Activated CD4-positive, alpha-beta T cell treated with anti-CD3 and anti-CD28 coated beads, Interleukin-2, amount 50 U/mL, for 1 hour (primary cell): ENCODE results near the gene MT1H.
"Not testable (repeated sequence)": the region's sequence is repeated elsewhere in the genome, so short reads cannot be mapped to it uniquely, and the experiment has no call there.

Source experiments
- DNase-seq: peaks from one replicate; pipeline ENCODE4 v3.0.0-alpha.2; 2020

Gene MT1H

GRCh38 chr16:56686758-56687157 lies 17.1 kb downstream of the MT1H start:
- DNase-seq, result no peak

GRCh38 chr16:56688762-56689161 lies 19.1 kb downstream of the MT1H start:
- no peak for DNase-seq

- DNase-seq, result no peak
Measured at GRCh38 chr16:56689171-56689570, 19.6 kb downstream of the MT1H start.

GRCh38 chr16:56690420-56691122 lies 21.0 kb downstream of the MT1H start:
- DNase-seq, result no peak

DNA sequence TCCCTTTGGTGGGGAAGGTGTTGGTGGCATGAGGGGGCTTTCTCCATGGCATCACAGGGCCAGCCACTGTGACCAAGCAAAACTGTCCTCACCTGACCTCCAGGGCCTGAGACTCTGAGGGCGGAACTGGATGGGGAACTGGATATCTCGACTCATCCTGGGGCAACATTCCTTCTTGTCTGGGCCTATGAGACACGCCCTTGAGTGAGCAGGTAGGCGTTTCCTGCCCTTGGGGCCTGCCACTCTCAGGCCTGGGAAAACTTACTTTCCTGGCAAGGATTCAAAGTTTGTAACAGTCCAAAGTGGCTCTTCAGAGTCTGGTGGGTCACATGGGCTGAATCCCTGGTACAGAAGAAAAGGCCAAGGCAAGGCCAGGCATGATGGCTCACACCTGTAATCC lies 22.3 kb downstream of the MT1H start:
- no peak for DNase-seq

DNA sequence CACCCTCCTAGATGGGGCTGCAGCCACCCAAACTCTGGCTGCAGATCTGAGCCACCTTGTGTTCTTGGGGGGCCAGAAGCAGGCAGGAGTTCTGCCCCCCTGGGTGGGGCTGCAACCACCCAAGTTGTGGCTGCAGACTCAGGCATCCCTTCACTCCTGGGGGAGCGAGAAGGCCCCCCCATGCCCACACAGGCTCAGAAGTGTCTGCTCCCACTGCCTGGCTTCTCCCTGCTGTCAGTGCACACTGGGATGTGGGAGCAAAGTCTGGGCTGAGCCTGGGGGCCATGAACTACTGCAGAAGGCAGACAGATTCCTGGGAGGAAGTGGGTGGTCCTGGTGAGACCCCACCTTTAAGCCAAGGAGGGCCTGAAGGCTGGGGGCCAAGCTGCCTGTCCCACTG lies 25.6 kb downstream of the MT1H start:
- no peak for DNase-seq

DNA sequence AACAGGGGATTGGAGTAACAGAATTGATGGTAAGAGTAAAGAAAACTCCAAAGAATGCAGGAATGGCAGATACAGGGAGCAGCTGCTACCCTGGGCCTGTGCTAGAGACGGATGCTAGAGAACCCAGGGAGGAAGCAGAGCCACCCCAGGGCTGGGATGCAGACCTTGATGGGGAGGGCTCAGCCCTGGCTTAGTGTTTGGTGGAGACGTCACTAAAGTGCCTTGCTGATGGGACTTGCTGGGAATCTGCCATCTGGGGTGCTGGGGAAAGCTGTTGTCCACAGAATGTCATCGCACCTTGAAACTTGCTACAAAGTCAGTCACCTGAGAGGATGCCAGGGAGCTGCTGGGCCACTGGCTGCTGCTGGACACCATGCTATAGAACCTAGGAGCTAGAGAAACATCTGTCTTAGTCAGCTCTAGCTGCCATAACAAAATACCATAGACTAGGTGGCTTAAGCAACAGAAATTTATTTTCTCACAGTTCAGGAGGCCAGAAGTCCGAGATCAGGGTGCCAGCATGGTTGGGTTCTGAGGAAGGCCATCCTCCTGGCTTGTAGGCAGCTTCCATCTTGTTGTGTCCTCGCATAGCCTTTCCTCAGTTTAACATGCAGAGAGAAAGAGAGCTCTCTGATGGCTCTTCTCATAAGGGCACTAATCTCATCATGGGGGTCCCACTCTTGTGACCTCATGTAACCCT lies 28.0 kb downstream of the MT1H start:
- DNase-seq, result no peak

GRCh38 chr16:56700195-56700594 lies 30.6 kb downstream of the MT1H start:
- DNase-seq, result no peak

DNA sequence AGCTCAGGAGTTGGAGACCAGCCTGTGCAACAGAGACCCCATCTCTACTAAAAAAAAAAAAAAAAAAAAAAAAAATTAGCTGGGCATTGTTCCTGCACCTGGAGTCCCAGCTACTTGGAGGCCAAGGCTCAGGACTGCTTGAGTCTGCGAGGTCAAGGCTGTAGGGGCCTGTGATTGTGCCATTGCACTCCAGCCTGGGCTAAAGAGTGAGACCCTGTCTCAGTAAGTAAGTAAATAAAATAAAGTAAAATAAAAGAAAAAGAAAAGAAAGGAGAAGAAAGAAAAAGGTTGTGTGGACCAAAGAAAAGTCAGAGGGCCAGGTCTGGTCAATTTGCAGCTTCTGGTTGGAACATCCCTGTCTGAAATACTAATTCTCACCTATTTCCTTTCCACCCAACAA lies 31.0 kb downstream of the MT1H start:
- no peak for DNase-seq

- DNase-seq, result no peak
Measured at GRCh38 chr16:56701534-56701933, 31.9 kb downstream of the MT1H start.

- no peak for DNase-seq
Measured at GRCh38 chr16:56702836-56703235, 33.2 kb downstream of the MT1H start.

GRCh38 chr16:56708525-56709442 lies 39.2 kb downstream of the MT1H start:
- peak; percentile 16 for DNase-seq

DNA sequence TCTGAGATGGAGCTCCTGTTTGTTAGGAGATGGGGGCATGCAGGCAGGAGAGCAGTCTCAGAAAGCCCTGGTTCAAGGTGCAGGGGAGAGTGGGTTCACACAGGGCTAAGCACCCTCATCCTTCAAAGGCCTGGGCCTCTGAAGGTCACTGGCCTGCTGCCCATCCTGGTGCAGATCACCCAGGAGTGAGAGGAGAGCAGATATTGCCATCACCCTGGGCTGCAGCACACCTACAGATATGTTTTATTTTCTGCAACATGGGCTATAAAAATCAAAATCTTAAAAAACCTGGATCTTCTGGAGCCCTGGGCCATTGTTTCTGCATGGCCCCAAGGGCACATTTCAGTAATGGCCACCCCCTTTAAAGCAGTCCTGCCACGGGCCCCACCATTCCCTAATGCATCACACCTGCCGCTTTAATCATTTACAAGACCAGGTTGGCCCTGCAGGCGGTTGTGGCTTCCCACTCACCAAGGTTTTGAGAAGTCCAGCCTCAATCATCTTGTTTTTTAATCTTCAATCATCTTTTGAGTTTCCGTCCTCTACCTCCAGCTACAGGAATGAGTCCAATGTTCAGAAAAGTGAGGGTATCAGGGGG lies 39.9 kb downstream of the MT1H start:
- no peak for DNase-seq

DNA sequence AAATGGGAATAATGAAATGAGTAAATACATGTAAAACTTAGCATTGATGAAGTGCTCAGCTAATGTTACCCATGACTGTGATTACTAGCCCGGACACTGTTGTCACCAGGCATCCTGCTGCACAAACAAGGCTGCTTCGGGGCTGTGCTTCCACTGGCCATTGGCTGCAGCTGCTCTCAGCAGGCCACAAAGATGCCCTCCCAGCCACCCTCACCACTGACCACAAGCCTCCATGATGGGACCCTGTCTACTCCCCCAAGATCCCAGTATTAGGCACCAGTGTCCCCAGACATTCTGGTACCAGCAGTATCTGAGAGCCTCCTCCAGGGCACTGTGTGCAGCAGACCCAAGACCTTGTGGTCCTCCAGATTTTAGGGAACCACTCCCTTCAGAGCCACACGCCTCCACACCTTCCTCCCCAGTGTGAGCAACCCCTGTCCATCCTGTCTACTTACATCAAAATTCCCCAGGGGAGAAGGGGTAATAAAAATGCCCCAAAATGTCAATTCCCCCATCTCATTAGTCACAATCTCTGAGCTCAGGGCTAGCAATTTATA lies 40.6 kb downstream of the MT1H start:
- no peak for DNase-seq

DNA sequence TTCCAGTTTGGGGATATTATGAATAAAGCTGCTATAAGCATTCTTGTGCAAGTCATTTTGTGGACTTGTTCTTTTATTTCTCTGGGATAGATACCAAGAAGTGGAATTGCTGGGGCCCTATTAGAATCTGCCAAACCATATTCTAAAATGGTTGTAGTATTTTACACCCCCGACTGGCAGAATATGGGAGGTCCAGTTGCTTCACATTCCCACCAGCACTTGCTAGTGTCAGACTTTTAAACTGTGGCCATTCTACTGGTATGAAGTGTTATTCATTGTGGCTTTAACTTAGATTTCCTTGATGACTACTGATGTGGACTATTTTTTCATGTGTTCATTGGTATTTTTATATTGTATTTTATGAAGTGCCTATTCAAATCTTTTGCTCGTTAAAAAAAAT lies 42.2 kb downstream of the MT1H start:
- DNase-seq, result no peak

GRCh38 chr16:56713794-56714193 lies 44.2 kb downstream of the MT1H start:
- no peak for DNase-seq

DNA sequence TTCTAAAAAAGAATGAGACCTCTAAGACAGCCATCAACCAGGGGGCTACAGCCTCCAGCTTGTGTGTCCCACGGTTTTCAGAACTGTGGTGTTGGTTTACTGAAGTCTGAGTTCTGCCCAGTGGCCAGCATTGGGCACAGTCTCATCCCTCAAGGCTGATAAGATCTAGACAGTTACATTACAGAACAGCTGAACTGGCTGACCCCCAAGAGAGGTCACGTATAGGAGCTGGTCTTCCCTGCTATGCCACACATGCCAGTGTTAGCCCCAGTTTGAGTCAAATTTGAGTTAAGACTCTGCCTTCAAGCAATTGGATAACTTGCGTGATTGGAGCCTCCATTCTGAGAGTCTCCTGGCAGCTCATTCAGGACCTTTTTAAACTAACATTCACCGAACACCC lies 45.5 kb downstream of the MT1H start:
- DNase-seq, result no peak

DNA sequence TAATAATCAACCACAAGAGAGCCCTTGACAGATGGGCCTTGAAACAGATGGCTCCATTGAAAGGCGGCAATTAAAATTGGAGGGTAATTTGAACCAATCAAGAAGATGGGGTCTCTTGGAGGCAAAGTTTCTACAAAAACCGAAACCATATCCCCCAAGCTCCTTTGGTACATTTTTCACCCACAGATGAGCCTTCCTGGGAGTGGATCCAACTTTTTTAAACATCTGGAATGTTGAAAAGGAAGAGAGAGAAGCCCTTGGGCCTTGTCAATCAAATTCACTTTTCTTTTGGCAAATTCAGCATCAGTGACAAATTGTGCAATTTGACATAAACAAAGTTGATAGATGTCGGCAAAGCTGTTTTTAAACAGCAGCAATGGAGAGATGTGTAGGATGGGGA lies 47.1 kb downstream of the MT1H start:
- DNase-seq, result no peak

DNA sequence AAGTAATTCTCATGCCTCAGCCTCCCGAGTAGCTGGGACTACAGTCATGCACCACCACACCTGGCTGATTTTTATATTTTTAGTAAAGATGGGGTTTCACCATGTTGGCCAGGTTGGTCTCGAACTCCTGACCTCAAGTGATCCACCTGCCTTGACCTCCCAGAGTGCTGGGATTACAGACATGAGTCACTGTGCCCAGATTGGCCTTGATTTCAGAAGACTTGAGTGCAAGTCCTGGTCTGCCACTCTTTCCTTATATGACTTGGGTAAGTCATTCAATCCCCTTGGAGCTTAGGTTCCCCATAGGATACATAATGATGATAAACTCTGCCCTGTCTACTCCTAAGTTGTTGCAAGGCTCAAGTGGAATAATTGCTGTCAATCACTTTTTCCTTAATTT lies 47.9 kb downstream of the MT1H start:
- not testable (repeated sequence) for DNase-seq
